Activated CD8-positive, alpha-beta memory T cell treated with anti-CD3 and anti-CD28 coated beads, Interleukin-2, amount 10 ng/mL, durations not matched to agents 7 days and 5 days (primary cell): ENCODE data around the gene SUSD3. TPM values are rescaled to one million over a fixed set of nuclear protein-coding genes. Genes with fewer than 3 reads are reported as not detected.
A peak's percentile ranks its signal among the peaks of the same experiment; 100 is the strongest.

Experiments used
- ATAC-seq: fragments of 150-1000 bp; cut with Tn5 transposase; one replicate; pipeline ENCODE4 v1.10.0; 2021; ENCODE audit warnings: moderate library complexity
- CTCF ChIA-PET: fragments of 350-600 bp; sonication (Branson Sonifier 250); formaldehyde crosslinking; loops from one replicate; lab custom pipeline; 2021; ENCODE audit warnings: antibody characterized with exemption; lab: Charles Lee
- DNase-seq: peaks from one replicate; pipeline ENCODE4 v3.0.0-alpha.2; 2020
- H3K27ac Mint-ChIP-seq: one replicate; pipeline ENCODE4 v1.8.0; 2021; ENCODE audit warnings: mild to moderate bottlenecking, mixed read lengths
- H3K27me3 Mint-ChIP-seq: one replicate; pipeline ENCODE4 v1.8.0; 2021; ENCODE audit warnings: mixed read lengths
- H3K36me3 Mint-ChIP-seq: one replicate; pipeline ENCODE4 v1.8.0; 2021; ENCODE audit warnings: mild to moderate bottlenecking, mixed read lengths
- H3K4me1 Mint-ChIP-seq: one replicate; pipeline ENCODE4 v1.8.0; 2021; ENCODE audit warnings: mixed read lengths
- H3K4me3 Mint-ChIP-seq: one replicate; pipeline ENCODE4 v1.8.0; 2021; ENCODE audit warnings: mild to moderate bottlenecking, moderate library complexity, mixed read lengths
- H3K9me3 Mint-ChIP-seq: one replicate; pipeline ENCODE4 v1.8.0; 2022; ENCODE audit warnings: low read depth, mixed read lengths
- total RNA-seq, 2 experiments: library from RNA; stranded (reverse); gene quantifications; one replicate each; pipeline ENCODE4 v1.2.3, GENCODE V29; 2021

Gene SUSD3
- total RNA-seq, 2 experiments from 2014 or later: 40.1 to 67.3 TPM

GRCh38 chr9:93118863-93119702 is 60.6 kb downstream of the SUSD3 start:
- H3K36me3 Mint-ChIP-seq: no peaks in the 10 kb centered on the region
- peaks cover 18% of the 10 kb centered on the region for H3K4me1 Mint-ChIP-seq
- ATAC-seq (no peak), DNase-seq (no peak)
- CTCF ChIA-PET: interaction anchor here (0.9 to 4.1 kb wide), 9 partner anchors 10 to 115 kb away, joined by 3 to 63 read pairs (median 3); partner anchors contain the start of genes CARD19 and NINJ1
- no peaks in the 10 kb centered on the region for H3K27me3 Mint-ChIP-seq
- H3K4me3 Mint-ChIP-seq: no peak overlapping the region
- H3K9me3 Mint-ChIP-seq: no peaks in the 10 kb centered on the region
- peak overlapping the region; percentile 80 for H3K27ac Mint-ChIP-seq

- Mint-ChIP-seq H3K36me3 (peaks cover 1% of the 10 kb centered on the region), H3K4me3 (no peak overlapping the region), H3K27me3 (no peaks in the 10 kb centered on the region), H3K9me3 (no peaks in the 10 kb centered on the region), H3K4me1 (peaks cover 20% of the 10 kb centered on the region), H3K27ac (peak overlapping the region; percentile 80)
- CTCF ChIA-PET: interaction anchor here (0.7 to 4.1 kb wide), 10 partner anchors 10 to 116 kb away, joined by 3 to 63 read pairs (median 3); partner anchors contain the start of genes CARD19 and NINJ1
- peak; percentile 7 for ATAC-seq
- DNase-seq: no peak
Observed at GRCh38 chr9:93119703-93119952, 61.1 kb downstream of the SUSD3 start.

- ATAC-seq (peak; percentile 91), DNase-seq (peak; percentile 72)
- CTCF ChIA-PET: interaction anchor here (0.7 to 4.1 kb wide), 9 partner anchors 10 to 116 kb away, joined by 3 to 63 read pairs (median 3); no protein-coding TSS in a partner anchor
- no peaks in the 10 kb centered on the region for H3K9me3 Mint-ChIP-seq
- peaks cover 4% of the 10 kb centered on the region for H3K36me3 Mint-ChIP-seq
- no peak overlapping the region for H3K4me3 Mint-ChIP-seq
- H3K27me3 Mint-ChIP-seq: no peaks in the 10 kb centered on the region
- H3K4me1 Mint-ChIP-seq: peaks cover 23% of the 10 kb centered on the region
- H3K27ac Mint-ChIP-seq: peak overlapping the region; percentile 80
Observed at GRCh38 chr9:93119953-93120845, 61.7 kb downstream of the SUSD3 start.

- CTCF ChIA-PET: interaction anchor here (0.9 to 4.1 kb wide), 2 partner anchors 12 to 15 kb away, joined by 3 to 63 read pairs; no protein-coding TSS in a partner anchor
- H3K27me3 Mint-ChIP-seq: no peaks in the 10 kb centered on the region
Observed at GRCh38 chr9:93120846-93121315, 62.4 kb downstream of the SUSD3 start.

GRCh38 chr9:93121316-93122241 is 63.1 kb downstream of the SUSD3 start:
- CTCF ChIA-PET: interaction anchor here (4.1 kb wide), 1 partner anchor 12 kb away, joined by 63 read pairs; no protein-coding TSS in a partner anchor
- Mint-ChIP-seq H3K36me3 (peaks cover 8% of the 10 kb centered on the region), H3K4me3 (no peak overlapping the region), H3K27ac (no peak overlapping the region), H3K27me3 (no peaks in the 10 kb centered on the region), H3K4me1 (peaks cover 36% of the 10 kb centered on the region), H3K9me3 (no peaks in the 10 kb centered on the region)
- DNase-seq: no peak
- no peak for ATAC-seq

More at GRCh38 chr9:93120846-93121315, 62.4 kb downstream of the SUSD3 start:
- Mint-ChIP-seq H3K9me3 (no peaks in the 10 kb centered on the region), H3K4me1 (peaks cover 29% of the 10 kb centered on the region), H3K36me3 (peaks cover 7% of the 10 kb centered on the region), H3K4me3 (no peak overlapping the region), H3K27ac (no peak overlapping the region)
- ATAC-seq: no peak
- no peak for DNase-seq

GRCh38 chr9:93122721-93123221 is 64.3 kb downstream of the SUSD3 start:
- Mint-ChIP-seq H3K4me1 (peaks cover 48% of the 10 kb centered on the region), H3K27ac (no peak overlapping the region)
- DNase-seq: no peak

GRCh38 chr9:93123561-93124283 is 65.2 kb downstream of the SUSD3 start:
- no peak for ATAC-seq
- peaks cover 56% of the 10 kb centered on the region for H3K4me1 Mint-ChIP-seq
- peak overlapping the region; percentile 76 for H3K27ac Mint-ChIP-seq
- H3K27me3 Mint-ChIP-seq: no peaks in the 10 kb centered on the region
- H3K9me3 Mint-ChIP-seq: no peaks in the 10 kb centered on the region
- H3K36me3 Mint-ChIP-seq: peaks cover 8% of the 10 kb centered on the region
- no peak for DNase-seq
- H3K4me3 Mint-ChIP-seq: no peak overlapping the region
- CTCF ChIA-PET: interaction anchor here (1.2 to 4.8 kb wide), 2 partner anchors 15 to 27 kb away, joined by 3 to 45 read pairs; no protein-coding TSS in a partner anchor

More at GRCh38 chr9:93122721-93123221, 64.3 kb downstream of the SUSD3 start:
- no peak overlapping the region for H3K4me3 Mint-ChIP-seq
- ATAC-seq: no peak
- H3K36me3 Mint-ChIP-seq: peaks cover 8% of the 10 kb centered on the region
- no peaks in the 10 kb centered on the region for H3K27me3 Mint-ChIP-seq
- CTCF ChIA-PET: interaction anchor here (0.6 kb wide), 1 partner anchor 1002 kb away, joined by 3 read pairs; no protein-coding TSS in a partner anchor
- no peaks in the 10 kb centered on the region for H3K9me3 Mint-ChIP-seq

- peak overlapping the region; percentile 76 for H3K27ac Mint-ChIP-seq
- CTCF ChIA-PET: interaction anchor here (1.3 to 4.8 kb wide), 3 partner anchors 16 to 122 kb away, joined by 3 to 45 read pairs (median 3); no protein-coding TSS in a partner anchor
Observed at GRCh38 chr9:93124793-93125192, 66.3 kb downstream of the SUSD3 start.

GRCh38 chr9:93125331-93125894 is 66.9 kb downstream of the SUSD3 start:
- no peak for ATAC-seq
- no peak for DNase-seq
- no peak overlapping the region for H3K4me3 Mint-ChIP-seq
- H3K4me1 Mint-ChIP-seq: peaks cover 46% of the 10 kb centered on the region
- CTCF ChIA-PET: interaction anchor here (1.3 to 4.8 kb wide), 4 partner anchors 17 to 122 kb away, joined by 3 to 45 read pairs (median 6); no protein-coding TSS in a partner anchor
- H3K27me3 Mint-ChIP-seq: no peaks in the 10 kb centered on the region
- no peaks in the 10 kb centered on the region for H3K9me3 Mint-ChIP-seq
- peaks cover 8% of the 10 kb centered on the region for H3K36me3 Mint-ChIP-seq
- peak overlapping the region; percentile 90 for H3K27ac Mint-ChIP-seq

More at GRCh38 chr9:93124793-93125192, 66.3 kb downstream of the SUSD3 start:
- Mint-ChIP-seq H3K4me3 (no peak overlapping the region), H3K9me3 (no peaks in the 10 kb centered on the region), H3K36me3 (peaks cover 8% of the 10 kb centered on the region), H3K27me3 (no peaks in the 10 kb centered on the region), H3K4me1 (peaks cover 52% of the 10 kb centered on the region)
- ATAC-seq (no peak), DNase-seq (no peak)

- H3K27me3 Mint-ChIP-seq: no peaks in the 10 kb centered on the region
- CTCF ChIA-PET: interaction anchor here (1.3 to 4.8 kb wide), 3 partner anchors 18 to 123 kb away, joined by 3 to 45 read pairs (median 10); no protein-coding TSS in a partner anchor
- peak overlapping the region; percentile 90 for H3K27ac Mint-ChIP-seq
- H3K36me3 Mint-ChIP-seq: peaks cover 8% of the 10 kb centered on the region
- ATAC-seq (peak; percentile 21), DNase-seq (no peak)
- peaks cover 52% of the 10 kb centered on the region for H3K4me1 Mint-ChIP-seq
- H3K9me3 Mint-ChIP-seq: no peaks in the 10 kb centered on the region
- H3K4me3 Mint-ChIP-seq: peak overlapping the region; percentile 20
Observed at GRCh38 chr9:93126151-93126781, 67.8 kb downstream of the SUSD3 start.
